DND-41 (cell line): ENCODE measurements around the gene TAS2R19.

Experiments
- ATAC-seq: fragments of 200-7000 bp; cut with Tn5 transposase; 3 replicates; pipeline ENCODE4 v1.9.1; 2021; ENCODE audit warnings: low read depth; ENCODE audit not compliant: insufficient read depth
- DNase-seq: peaks from one replicate; pipeline ENCODE4 v3.0.0-alpha.2; 2020
- H2AFZ ChIP-seq: 2 replicates; pipeline ENCODE4 v1.6.0; 2012; ENCODE audit warnings: low read depth, low read length
- H3K27ac ChIP-seq: 2 replicates; pipeline ENCODE4 v1.5.1; 2012; ENCODE audit warnings: low read length, inconsistent platforms
- H3K27me3 ChIP-seq: fragments of 200-600 bp; sonication (generic); 2 replicates; pipeline ENCODE4 v1.6.0; 2012; ENCODE audit warnings: low read length, mild to moderate bottlenecking, inconsistent platforms; ENCODE audit not compliant: insufficient read depth, poor library complexity
- H3K36me3 ChIP-seq: 2 replicates; pipeline ENCODE4 v1.5.1; 2012; ENCODE audit warnings: low read length, inconsistent platforms; ENCODE audit not compliant: insufficient read depth
- H3K4me1 ChIP-seq: 2 replicates; pipeline ENCODE4 v1.5.1; 2012; ENCODE audit warnings: mild to moderate bottlenecking, low read length; ENCODE audit not compliant: insufficient read depth
- H3K4me2 ChIP-seq: 2 replicates; pipeline ENCODE4 v1.6.0; 2012; ENCODE audit warnings: mild to moderate bottlenecking, moderate library complexity, low read length, inconsistent platforms; ENCODE audit not compliant: insufficient read depth
- H3K4me3 ChIP-seq, 2 experiments: fragments of 200-600 bp in 1 of 2; shearing (Covaris generic) in 1 of 2; 2 replicates each; pipeline ENCODE4 v1.5.1; 2012 to 2016; ENCODE audit warnings: inconsistent platforms in 2 of 2, low read length in 2 of 2, mild to moderate bottlenecking in 2 of 2, low read depth in 1 of 2, moderate library complexity in 1 of 2
- H3K79me2 ChIP-seq: 2 replicates; pipeline ENCODE4 v1.6.0; 2012; ENCODE audit warnings: low read length, inconsistent platforms; ENCODE audit not compliant: insufficient read depth
- H3K9ac ChIP-seq: 2 replicates; pipeline ENCODE4 v1.6.0; 2012; ENCODE audit warnings: low read depth, mild to moderate bottlenecking, inconsistent platforms, low read length, moderate library complexity
- H3K9me3 ChIP-seq: 2 replicates; pipeline ENCODE4 v1.5.1; 2012; ENCODE audit warnings: low read length, moderate library complexity, mild to moderate bottlenecking, inconsistent platforms; ENCODE audit not compliant: insufficient read depth, severe bottlenecking
- H4K20me1 ChIP-seq: 2 replicates; pipeline ENCODE4 v1.6.0; 2012; ENCODE audit warnings: low read length; ENCODE audit not compliant: insufficient read depth
- CTCF ChIP-seq: IDR thresholded peaks from 2 replicates; pipeline ENCODE4 v1.5.1; 2012; ENCODE audit warnings: borderline replicate concordance, low read length, moderate library complexity, mild to moderate bottlenecking; ENCODE audit not compliant: poor library complexity, severe bottlenecking; ENCODE audit errors: extremely low read depth
- EZH2 ChIP-seq: IDR thresholded peaks from 3 replicates; pipeline ENCODE4 v1.6.1; 2012; ENCODE audit warnings: borderline replicate concordance, low read depth, mild to moderate bottlenecking, moderate library complexity, low read length, inconsistent platforms; ENCODE audit not compliant: severe bottlenecking

The TAS2R19 gene

GRCh38 chr12:11026118-11026517, 3.7 kb upstream of the TAS2R19 start:
- Histone ChIP-seq H3K4me2 (no peak overlapping the region), H3K9ac (no peak overlapping the region), H3K27me3 (no peaks in the 10 kb centered on the region), H3K4me3 (no peak overlapping the region), H4K20me1 (no peaks in the 10 kb centered on the region), H3K79me2 (peaks cover 8% of the 10 kb centered on the region; the same call in 1 of the 2 replicates), H2AFZ (no peak overlapping the region), H3K9me3 (peaks cover 11% of the 10 kb centered on the region), H3K4me1 (no peaks in the 10 kb centered on the region), H3K36me3 (peaks cover 24% of the 10 kb centered on the region), H3K27ac (no peak overlapping the region)
- TF ChIP-seq EZH2 (no peak), CTCF (no peak)
- DNase-seq (no peak), ATAC-seq (no peak)

GRCh38 chr12:11023387-11023786, 967 bp upstream of the TAS2R19 start:
- TF ChIP-seq CTCF (no peak), EZH2 (no peak)
- no peak overlapping the region for H3K4me2 ChIP-seq
- H3K79me2 ChIP-seq, result 0 out of 2 replicates have a peak, but pooled peaks cover 3% of the 10 kb centered on the region
- H3K4me3 ChIP-seq, result no peak overlapping the region
- H3K4me1 ChIP-seq, result no peaks in the 10 kb centered on the region
- peaks cover 23% of the 10 kb centered on the region for H3K36me3 ChIP-seq
- H3K9ac ChIP-seq, result no peak overlapping the region
- H3K9me3 ChIP-seq, result peaks cover 11% of the 10 kb centered on the region
- no peak overlapping the region for H2AFZ ChIP-seq
- H4K20me1 ChIP-seq, result no peaks in the 10 kb centered on the region
- DNase-seq (no peak), ATAC-seq (no peak)
- H3K27me3 ChIP-seq, result no peaks in the 10 kb centered on the region
- no peak overlapping the region for H3K27ac ChIP-seq

- no peak overlapping the region for H2AFZ ChIP-seq
- no peak for DNase-seq
- TF ChIP-seq CTCF, result no peak
- no peak for TF ChIP-seq EZH2
- H3K4me1 ChIP-seq, result no peaks in the 10 kb centered on the region
- H3K79me2 ChIP-seq, result no peaks in the 10 kb centered on the region; the same call in 1 of the 2 replicates
- H4K20me1 ChIP-seq, result peaks cover 6% of the 10 kb centered on the region
- no peak overlapping the region for H3K4me3 ChIP-seq
- H3K9me3 ChIP-seq, result no peaks in the 10 kb centered on the region
- no peak overlapping the region for H3K4me2 ChIP-seq
- ATAC-seq, result no peak
- H3K9ac ChIP-seq, result no peak overlapping the region
- peaks cover 8% of the 10 kb centered on the region; the same call in 1 of the 2 replicates for H3K36me3 ChIP-seq
- no peaks in the 10 kb centered on the region for H3K27me3 ChIP-seq
- H3K27ac ChIP-seq, result no peak overlapping the region
These were observed 5.5 kb downstream of the TAS2R19 start for GRCh38 chr12:11016937-11017336.
